ENCODE data around the gene HDAC6. TPM values are rescaled to one million over a fixed set of nuclear protein-coding genes. Genes with fewer than 3 reads are reported as not detected.

HDAC6 gene
- total RNA-seq, 1 experiment from 2014 or later: 79.9 TPM

GRCh38 chrX:48826135-48826875 is 24.4 kb downstream of the HDAC6 start, which contains the start of gene ERAS:
Gene ERAS, plus strand, starts transcription at chrX:48826513. Its CDS starts 2,611 bp downstream, at chrX:48829124.
- H2AFZ ChIP-seq (ENCODE audit: low read depth, low read length, poor library complexity, severe bottlenecking): no peak within 1 kb of the TSS
- no peak for TF ChIP-seq POLR2AphosphoS5 (IDR thresholded peaks at IDR 0.05; ENCODE audit: low read depth, low read length)
- TF ChIP-seq POLR2A (IDR thresholded peaks at IDR 0.05; ENCODE audit: borderline replicate concordance, extremely low read depth, insufficient read depth, insufficient read length): no peak
- TF ChIP-seq SRF (IDR thresholded peaks at IDR 0.05; ENCODE audit: low read depth): no peak
- no peak for TF ChIP-seq ELF1 (IDR thresholded peaks at IDR 0.05; ENCODE audit: borderline replicate concordance, low read depth)
- no peak for TF ChIP-seq JUND (IDR thresholded peaks at IDR 0.05)
- TF ChIP-seq ZFX (IDR thresholded peaks at IDR 0.05): no peak
- no peak for TF ChIP-seq CTCF (IDR thresholded peaks at IDR 0.05 in 2 of 3, conservative IDR thresholded peaks at IDR 0.05 in 1 of 3; ENCODE audit: borderline replicate concordance in 1 of 3, insufficient read depth in 1 of 3, low read depth in 2 of 3, low read length in 2 of 3)
- no peak for TF ChIP-seq CBX3 (IDR thresholded peaks at IDR 0.05; ENCODE audit: low read depth)
- DNase-seq (ENCODE audit: low read depth, low spot score) (no peak), ATAC-seq (no peak)
- no TSS peak for BruUV-seq (replicated peaks)
- H3K9me3 ChIP-seq (ENCODE audit: control insufficient read depth in 1 of 2, insufficient read depth in 1 of 2, low read depth in 1 of 2, low read length in 2 of 2): no peaks in the 10 kb centered on the region
- no peak within 1 kb of the TSS for H3K9ac ChIP-seq (ENCODE audit: low read length)
- H3K27ac ChIP-seq (ENCODE audit: low read depth, low read length): no peak within 1 kb of the TSS
- POLR2A ChIA-PET: no interaction called here
- no peak within 1 kb of the TSS for H3K4me2 ChIP-seq (ENCODE audit: low read length)
- H3K4me1 ChIP-seq (ENCODE audit: control insufficient read depth in 1 of 2, insufficient read depth in 2 of 2, low read length in 2 of 2): no peaks in the 10 kb centered on the region
- CTCF ChIA-PET: no interaction called here
- intact Hi-C loops (cut with micrococcal nuclease): no loop called here
- H3K4me3 ChIP-seq (replicated peaks in 1 of 2; ENCODE audit: low read depth in 1 of 2, low read length in 2 of 2): no peak within 1 kb of the TSS
- H3K9me2 ChIP-seq (ENCODE audit: insufficient read depth): no peaks in the 10 kb centered on the region
- H3K79me2 ChIP-seq (ENCODE audit: insufficient read depth, low read length): no peaks in the 10 kb centered on the region
- no peaks in the 10 kb centered on the region for H4K20me1 ChIP-seq (ENCODE audit: insufficient read depth)
- H3K27me3 ChIP-seq (ENCODE audit: insufficient read depth, low read length): no peaks in the 10 kb centered on the region
- RAD21 ChIA-PET (ENCODE audit: low non-redundant PET in 1 of 2, low total read pairs in 2 of 2, uncharacterized antibody in 2 of 2, unreplicated experiment in 2 of 2): no interaction called here
- no peaks in the 10 kb centered on the region for H3K36me3 ChIP-seq (ENCODE audit: control insufficient read depth in 1 of 2, insufficient read depth in 2 of 2, low read length in 2 of 2)
